Testis (tissue), 2 donors: ENCODE data around the gene TAS2R30.

ENCODE experiments used
- POLR2A ChIP-seq: fragments of 450-650 bp; IDR thresholded peaks from one replicate; pipeline ENCODE4 v1.6.1; 2017; ENCODE audit warnings: antibody characterized with exemption, mild to moderate bottlenecking, moderate library complexity
- TF ChIP-seq, protein P1 (sequence below), 3 experiments: fragments of 450-650 bp in 2 of 3; fragments of 200-600 bp in 1 of 3; sonication (generic) in 1 of 3; IDR thresholded peaks; one replicate each; pipeline ENCODE4 v1.5.1; 2016 to 2019; ENCODE audit warnings: antibody characterized with exemption in 3 of 3, mild to moderate bottlenecking in 2 of 3, moderate library complexity in 1 of 3

DNA sequence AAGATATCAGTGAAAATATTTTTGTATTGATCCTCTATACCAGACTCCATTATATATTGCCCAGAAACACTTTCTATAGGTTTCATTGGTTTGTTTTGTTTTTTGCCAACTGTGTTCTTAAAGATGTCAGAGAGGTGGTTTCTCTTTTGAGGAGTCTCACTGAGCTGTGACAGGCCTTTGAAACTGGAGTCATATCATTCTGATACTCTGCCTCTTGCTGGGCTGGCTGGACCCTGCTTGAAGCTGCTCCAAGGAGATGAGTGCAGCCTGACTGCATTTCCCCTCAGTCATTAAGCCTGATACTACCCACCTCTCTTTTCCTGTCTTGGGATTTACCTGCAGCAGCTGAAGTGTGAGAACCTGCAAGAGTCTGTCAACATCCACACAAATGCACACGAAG lies 16.4 kb upstream of the TAS2R30 start:
- TF ChIP-seq, protein P1, sequence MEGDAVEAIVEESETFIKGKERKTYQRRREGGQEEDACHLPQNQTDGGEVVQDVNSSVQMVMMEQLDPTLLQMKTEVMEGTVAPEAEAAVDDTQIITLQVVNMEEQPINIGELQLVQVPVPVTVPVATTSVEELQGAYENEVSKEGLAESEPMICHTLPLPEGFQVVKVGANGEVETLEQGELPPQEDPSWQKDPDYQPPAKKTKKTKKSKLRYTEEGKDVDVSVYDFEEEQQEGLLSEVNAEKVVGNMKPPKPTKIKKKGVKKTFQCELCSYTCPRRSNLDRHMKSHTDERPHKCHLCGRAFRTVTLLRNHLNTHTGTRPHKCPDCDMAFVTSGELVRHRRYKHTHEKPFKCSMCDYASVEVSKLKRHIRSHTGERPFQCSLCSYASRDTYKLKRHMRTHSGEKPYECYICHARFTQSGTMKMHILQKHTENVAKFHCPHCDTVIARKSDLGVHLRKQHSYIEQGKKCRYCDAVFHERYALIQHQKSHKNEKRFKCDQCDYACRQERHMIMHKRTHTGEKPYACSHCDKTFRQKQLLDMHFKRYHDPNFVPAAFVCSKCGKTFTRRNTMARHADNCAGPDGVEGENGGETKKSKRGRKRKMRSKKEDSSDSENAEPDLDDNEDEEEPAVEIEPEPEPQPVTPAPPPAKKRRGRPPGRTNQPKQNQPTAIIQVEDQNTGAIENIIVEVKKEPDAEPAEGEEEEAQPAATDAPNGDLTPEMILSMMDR (IDR thresholded peaks at IDR 0.05), result no peak
- no peak for TF ChIP-seq POLR2A
